ENCODE data around the gene MBD5. TPM values are rescaled to one million over a fixed set of nuclear protein-coding genes. Genes with fewer than 3 reads are reported as not detected.

MBD5 gene
- total and polyA plus RNA-seq, 9 donors = 12.2 to 23.6 (median 19.6) TPM

- DNase-seq = no peak
- H3K36me3 ChIP-seq (ENCODE audit: control insufficient read depth, insufficient read depth, low read length) = no peaks in the 10 kb centered on the region
- H3K4me1 ChIP-seq (ENCODE audit: control insufficient read depth, insufficient read depth, low read length) = no peaks in the 10 kb centered on the region
- no peaks in the 10 kb centered on the region for H3K9me3 ChIP-seq (replicated peaks; ENCODE audit: control insufficient read depth, low read depth, low read length)
- WGBS (ENCODE audit: insufficient coverage) = no CpG with 5 or more reads among the region's 1 CpG
- no peak overlapping the region for H3K27ac ChIP-seq (ENCODE audit: low read length)
- H3K4me3 ChIP-seq (ENCODE audit: low read length) = no peak overlapping the region
- no peaks in the 10 kb centered on the region for H3K27me3 ChIP-seq (ENCODE audit: control insufficient read depth, insufficient read depth, low read length)
Observed at GRCh38 chr2:148391324-148391723, 370.4 kb downstream of the MBD5 start.

- Histone ChIP-seq H3K4me1 (ENCODE audit: control insufficient read depth, insufficient read depth, low read length) (no peaks in the 10 kb centered on the region), H3K36me3 (ENCODE audit: control insufficient read depth, insufficient read depth, low read length) (no peaks in the 10 kb centered on the region), H3K9me3 (replicated peaks; ENCODE audit: control insufficient read depth, low read depth, low read length) (peaks cover 2% of the 10 kb centered on the region), H3K27ac (ENCODE audit: low read length) (no peak overlapping the region), H3K4me3 (ENCODE audit: low read length) (no peak overlapping the region), H3K27me3 (ENCODE audit: control insufficient read depth, insufficient read depth, low read length) (no peaks in the 10 kb centered on the region)
- no CpG with 5 or more reads among the region's 1 CpG for WGBS (ENCODE audit: insufficient coverage)
- no peak for DNase-seq
Observed at GRCh38 chr2:148402786-148403185, 381.9 kb downstream of the MBD5 start.

DNA sequence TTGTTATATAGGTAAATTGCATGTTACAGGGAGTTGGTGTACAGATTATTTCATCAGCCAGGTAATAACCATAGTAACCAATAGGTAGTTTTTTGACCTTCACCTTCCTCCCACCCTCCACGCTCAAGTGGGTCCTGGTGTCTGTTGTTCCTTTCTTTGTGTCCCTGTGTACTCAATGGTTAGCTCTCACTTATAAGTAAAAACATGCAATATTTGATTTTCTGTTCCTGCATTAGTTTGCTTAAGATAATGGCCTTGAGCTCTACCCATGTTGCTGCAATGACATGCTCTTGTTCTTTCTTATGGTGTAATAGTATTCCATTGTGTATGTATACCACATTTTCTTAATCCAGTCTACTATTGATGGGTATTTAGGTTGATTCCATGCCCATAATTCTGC lies 390.0 kb downstream of the MBD5 start:
- no peak for DNase-seq
- Histone ChIP-seq H3K36me3 (ENCODE audit: control insufficient read depth, insufficient read depth, low read length) (no peaks in the 10 kb centered on the region), H3K9me3 (replicated peaks; ENCODE audit: control insufficient read depth, low read depth, low read length) (peaks cover 29% of the 10 kb centered on the region), H3K27me3 (ENCODE audit: control insufficient read depth, insufficient read depth, low read length) (no peaks in the 10 kb centered on the region), H3K4me1 (ENCODE audit: control insufficient read depth, insufficient read depth, low read length) (no peaks in the 10 kb centered on the region), H3K4me3 (ENCODE audit: low read length) (no peak overlapping the region), H3K27ac (ENCODE audit: low read length) (no peak overlapping the region)
- WGBS (ENCODE audit: insufficient coverage) = no CpG with 5 or more reads among the region's 1 CpG

GRCh38 chr2:148416248-148416647 lies 395.4 kb downstream of the MBD5 start:
- Histone ChIP-seq H3K36me3 (ENCODE audit: control insufficient read depth, insufficient read depth, low read length) (no peaks in the 10 kb centered on the region), H3K4me3 (ENCODE audit: low read length) (no peak overlapping the region), H3K27me3 (ENCODE audit: control insufficient read depth, insufficient read depth, low read length) (no peaks in the 10 kb centered on the region), H3K9me3 (replicated peaks; ENCODE audit: control insufficient read depth, low read depth, low read length) (peaks cover 32% of the 10 kb centered on the region), H3K4me1 (ENCODE audit: control insufficient read depth, insufficient read depth, low read length) (no peaks in the 10 kb centered on the region), H3K27ac (ENCODE audit: low read length) (no peak overlapping the region)
- DNase-seq = no peak
- WGBS (ENCODE audit: insufficient coverage) = no CpG with 5 or more reads among the region's 1 CpG

GRCh38 chr2:148430101-148430500 lies 409.2 kb downstream of the MBD5 start:
- no peak for DNase-seq
- H3K4me1 ChIP-seq (ENCODE audit: control insufficient read depth, insufficient read depth, low read length) = no peaks in the 10 kb centered on the region
- H3K36me3 ChIP-seq (ENCODE audit: control insufficient read depth, insufficient read depth, low read length) = no peaks in the 10 kb centered on the region
- no CpG with 5 or more reads among the region's 1 CpG for WGBS (ENCODE audit: insufficient coverage)
- H3K27me3 ChIP-seq (ENCODE audit: control insufficient read depth, insufficient read depth, low read length) = no peaks in the 10 kb centered on the region
- H3K4me3 ChIP-seq (ENCODE audit: low read length) = no peak overlapping the region
- H3K27ac ChIP-seq (ENCODE audit: low read length) = no peak overlapping the region
- peaks cover 2% of the 10 kb centered on the region for H3K9me3 ChIP-seq (replicated peaks; ENCODE audit: control insufficient read depth, low read depth, low read length)

DNA sequence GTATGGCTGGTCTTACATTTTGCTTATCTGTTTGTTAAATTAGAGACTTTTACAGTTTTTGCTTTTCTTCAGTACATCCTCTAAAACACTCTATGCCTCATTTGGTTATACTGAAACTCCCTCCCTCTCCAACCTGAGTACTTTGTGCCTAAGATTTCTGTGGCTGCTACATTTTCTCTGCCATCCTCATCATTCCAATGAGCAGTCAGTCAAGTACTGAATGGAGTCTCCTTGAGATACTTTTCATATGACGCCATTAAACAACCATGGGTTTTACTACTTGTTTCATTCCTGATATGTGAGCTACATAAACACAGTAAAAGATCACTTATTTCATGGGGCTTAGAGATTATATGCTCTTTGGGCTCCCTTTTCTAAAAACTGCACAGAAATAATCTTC lies 427.0 kb downstream of the MBD5 start:
- no peaks in the 10 kb centered on the region for H3K27me3 ChIP-seq (ENCODE audit: control insufficient read depth, insufficient read depth, low read length)
- H3K4me1 ChIP-seq (ENCODE audit: control insufficient read depth, insufficient read depth, low read length) = no peaks in the 10 kb centered on the region
- WGBS (ENCODE audit: insufficient coverage) = no CpG with 5 or more reads among the region's 1 CpG
- DNase-seq = no peak
- no peak overlapping the region for H3K4me3 ChIP-seq (ENCODE audit: low read length)
- H3K27ac ChIP-seq (ENCODE audit: low read length) = no peak overlapping the region
- no peaks in the 10 kb centered on the region for H3K9me3 ChIP-seq (replicated peaks; ENCODE audit: control insufficient read depth, low read depth, low read length)
- no peaks in the 10 kb centered on the region for H3K36me3 ChIP-seq (ENCODE audit: control insufficient read depth, insufficient read depth, low read length)

GRCh38 chr2:148450531-148450930 lies 429.6 kb downstream of the MBD5 start:
- no peaks in the 10 kb centered on the region for H3K27me3 ChIP-seq (ENCODE audit: control insufficient read depth, insufficient read depth, low read length)
- no peaks in the 10 kb centered on the region for H3K9me3 ChIP-seq (replicated peaks; ENCODE audit: control insufficient read depth, low read depth, low read length)
- no peaks in the 10 kb centered on the region for H3K4me1 ChIP-seq (ENCODE audit: control insufficient read depth, insufficient read depth, low read length)
- H3K36me3 ChIP-seq (ENCODE audit: control insufficient read depth, insufficient read depth, low read length) = no peaks in the 10 kb centered on the region
- H3K4me3 ChIP-seq (ENCODE audit: low read length) = no peak overlapping the region
- no peak overlapping the region for H3K27ac ChIP-seq (ENCODE audit: low read length)
- 60% methylated on average over 2 of the region's 3 CpGs for WGBS (ENCODE audit: insufficient coverage)
- DNase-seq = no peak

DNA sequence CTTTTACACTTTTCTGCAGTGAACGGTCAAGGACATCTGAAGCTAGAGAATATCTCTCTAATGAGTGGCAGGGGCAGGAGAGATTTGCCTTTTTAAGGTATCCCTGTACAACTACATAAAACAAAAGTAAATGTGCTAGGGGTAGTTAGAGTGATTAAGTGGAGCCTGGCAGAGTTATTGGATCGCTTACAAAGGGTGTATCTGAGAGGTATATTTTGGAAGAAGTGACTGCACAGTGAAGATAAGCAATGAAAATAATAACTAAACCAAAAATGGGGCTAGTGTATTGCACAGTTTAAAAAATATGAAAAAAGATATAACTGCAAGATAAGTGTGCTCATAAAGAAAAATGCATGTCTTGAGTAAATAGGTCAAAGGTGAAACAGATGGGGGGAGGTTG lies 430.2 kb downstream of the MBD5 start:
- H3K27me3 ChIP-seq (ENCODE audit: control insufficient read depth, insufficient read depth, low read length) = no peaks in the 10 kb centered on the region
- H3K36me3 ChIP-seq (ENCODE audit: control insufficient read depth, insufficient read depth, low read length) = no peaks in the 10 kb centered on the region
- WGBS (ENCODE audit: insufficient coverage) = 83% methylated on average over 1 of the region's 2 CpGs
- no peaks in the 10 kb centered on the region for H3K9me3 ChIP-seq (replicated peaks; ENCODE audit: control insufficient read depth, low read depth, low read length)
- H3K27ac ChIP-seq (ENCODE audit: low read length) = no peak overlapping the region
- no peaks in the 10 kb centered on the region for H3K4me1 ChIP-seq (ENCODE audit: control insufficient read depth, insufficient read depth, low read length)
- DNase-seq = no peak
- no peak overlapping the region for H3K4me3 ChIP-seq (ENCODE audit: low read length)

DNA sequence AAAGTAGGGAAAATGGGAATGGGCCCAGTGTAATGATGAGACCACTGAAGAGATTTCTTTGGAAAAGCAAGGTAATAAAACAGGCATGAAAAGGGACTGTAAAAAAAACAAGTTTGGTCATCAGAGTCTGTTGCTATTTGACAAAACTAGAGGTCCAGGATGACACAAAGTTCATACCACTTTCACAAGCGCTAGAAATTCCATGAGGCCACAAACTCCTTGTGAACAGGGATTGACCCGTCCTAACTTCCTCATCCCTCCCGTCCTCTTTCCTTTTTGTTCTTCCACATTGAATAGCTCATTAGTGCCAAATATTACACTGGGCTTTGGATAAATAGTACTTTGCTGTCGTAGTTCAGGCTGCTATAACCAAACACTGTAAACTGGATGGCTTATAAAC lies 434.9 kb downstream of the MBD5 start:
- Histone ChIP-seq H3K36me3 (ENCODE audit: control insufficient read depth, insufficient read depth, low read length) (no peaks in the 10 kb centered on the region), H3K9me3 (replicated peaks; ENCODE audit: control insufficient read depth, low read depth, low read length) (no peaks in the 10 kb centered on the region), H3K4me3 (ENCODE audit: low read length) (no peak overlapping the region), H3K27ac (ENCODE audit: low read length) (no peak overlapping the region), H3K27me3 (ENCODE audit: control insufficient read depth, insufficient read depth, low read length) (no peaks in the 10 kb centered on the region), H3K4me1 (ENCODE audit: control insufficient read depth, insufficient read depth, low read length) (no peaks in the 10 kb centered on the region)
- WGBS (ENCODE audit: insufficient coverage) = 85% methylated on average over 2 of the region's 4 CpGs
- no peak for DNase-seq

DNA sequence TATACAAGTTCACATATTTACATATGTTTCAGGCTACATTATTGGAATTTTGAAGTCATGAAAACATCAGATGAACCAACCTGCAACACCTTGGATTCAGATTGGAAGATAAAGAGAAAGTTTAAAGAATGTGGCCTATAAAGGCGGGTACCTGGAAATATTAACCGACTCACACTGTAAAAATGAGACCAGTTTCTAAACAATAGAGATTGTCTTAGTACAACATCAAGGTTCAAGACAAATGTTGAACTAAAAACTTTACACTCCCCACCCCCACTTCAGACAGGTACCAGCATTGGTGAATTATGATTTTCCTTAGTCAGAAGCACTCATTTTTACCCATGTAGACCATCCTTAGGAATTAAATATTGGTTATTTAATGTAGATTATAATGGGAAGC lies 437.3 kb downstream of the MBD5 start:
- no CpG with 5 or more reads among the region's 2 CpGs for WGBS (ENCODE audit: insufficient coverage)
- no peak overlapping the region for H3K27ac ChIP-seq (ENCODE audit: low read length)
- H3K36me3 ChIP-seq (ENCODE audit: control insufficient read depth, insufficient read depth, low read length) = no peaks in the 10 kb centered on the region
- H3K4me1 ChIP-seq (ENCODE audit: control insufficient read depth, insufficient read depth, low read length) = no peaks in the 10 kb centered on the region
- DNase-seq = no peak
- no peak overlapping the region for H3K4me3 ChIP-seq (ENCODE audit: low read length)
- no peaks in the 10 kb centered on the region for H3K9me3 ChIP-seq (replicated peaks; ENCODE audit: control insufficient read depth, low read depth, low read length)
- H3K27me3 ChIP-seq (ENCODE audit: control insufficient read depth, insufficient read depth, low read length) = no peaks in the 10 kb centered on the region

GRCh38 chr2:148459377-148459778 lies 438.5 kb downstream of the MBD5 start:
- DNase-seq = no peak
- no peaks in the 10 kb centered on the region for H3K4me1 ChIP-seq (ENCODE audit: control insufficient read depth, insufficient read depth, low read length)

More at GRCh38 chr2:148459377-148459778, 438.5 kb downstream of the MBD5 start:
- Histone ChIP-seq H3K9me3 (replicated peaks; ENCODE audit: control insufficient read depth, low read depth, low read length) (no peaks in the 10 kb centered on the region), H3K27ac (ENCODE audit: low read length) (no peak overlapping the region), H3K36me3 (ENCODE audit: control insufficient read depth, insufficient read depth, low read length) (no peaks in the 10 kb centered on the region), H3K4me3 (ENCODE audit: low read length) (no peak overlapping the region), H3K27me3 (ENCODE audit: control insufficient read depth, insufficient read depth, low read length) (no peaks in the 10 kb centered on the region)
